GM19397 (cell line): ENCODE results near the gene TUBB3.
"Not testable (repeated sequence)": the region's sequence is repeated elsewhere in the genome, so short reads cannot be mapped to it uniquely, and the experiment has no call there.

ENCODE experiments used
- ATAC-seq: cut with Tn5 transposase; IDR thresholded peaks from one replicate; pipeline ENCODE4 v1.9.1; 2021; ENCODE audit warnings: mild to moderate bottlenecking, moderate library complexity; ENCODE audit not compliant: unreplicated experiment

Gene TUBB3

GRCh38 chr16:89900885-89901284, 22.3 kb upstream of the TUBB3 start:
- ATAC-seq = no peak

- no peak for ATAC-seq
Observed at GRCh38 chr16:89902980-89903379, 20.2 kb upstream of the TUBB3 start.

GRCh38 chr16:89903908-89904515, 19.1 kb upstream of the TUBB3 start:
- no peak for ATAC-seq

GRCh38 chr16:89904606-89905510, 18.3 kb upstream of the TUBB3 start:
- no peak for ATAC-seq

- ATAC-seq = no peak
Observed at GRCh38 chr16:89905511-89906139, 17.5 kb upstream of the TUBB3 start.

- ATAC-seq = no peak
Observed at GRCh38 chr16:89906140-89907025, 16.8 kb upstream of the TUBB3 start.

GRCh38 chr16:89907055-89907814, 15.9 kb upstream of the TUBB3 start:
- no peak for ATAC-seq

- ATAC-seq = no peak
Observed at GRCh38 chr16:89908236-89908635, 14.9 kb upstream of the TUBB3 start.

- no peak for ATAC-seq
Observed at GRCh38 chr16:89909777-89910716, 13.1 kb upstream of the TUBB3 start.

GRCh38 chr16:89910717-89911354, 12.3 kb upstream of the TUBB3 start:
- no peak for ATAC-seq

GRCh38 chr16:89911375-89911774, 11.8 kb upstream of the TUBB3 start:
- no peak for ATAC-seq

GRCh38 chr16:89912143-89912542, 11.0 kb upstream of the TUBB3 start:
- no peak for ATAC-seq

GRCh38 chr16:89912627-89913026, 10.5 kb upstream of the TUBB3 start:
- ATAC-seq = no peak

- no peak for ATAC-seq
Observed at GRCh38 chr16:89913408-89914387, 9.4 kb upstream of the TUBB3 start.

GRCh38 chr16:89914642-89915285, 8.4 kb upstream of the TUBB3 start:
- ATAC-seq = not testable (repeated sequence)

GRCh38 chr16:89915303-89916232, 7.6 kb upstream of the TUBB3 start:
- ATAC-seq = no peak
